IMR-90 (cell line): Measurements from ENCODE around the gene FAIM2. TPM values are rescaled to one million over a fixed set of nuclear protein-coding genes. Genes with fewer than 3 reads are reported as not detected.
A peak's percentile ranks its signal among the peaks of the same experiment; 100 is the strongest.

ENCODE experiments used
- ATAC-seq: fragments of 200-7000 bp; cut with Tn5 transposase; 2 replicates; pipeline ENCODE4 v1.9.1; 2020; ENCODE audit warnings: low read depth, mild to moderate bottlenecking, moderate library complexity
- BruUV-seq: library from RNA; stranded (reverse); fragments of 400-500 nt; replicated peaks from 2 replicates; lab custom pipeline; 2021; lab: Mats Ljungman, UMichigan
- CTCF ChIA-PET: fragments of 300-600 bp; formaldehyde crosslinking; extraction: SDS; loops from one replicate; lab custom pipeline; 2021; ENCODE audit warnings: antibody characterized with exemption; lab: Yijun Ruan, JAX
- POLR2A ChIA-PET: fragments of 300-600 bp; sonication (Branson Sonifier 250); formaldehyde crosslinking; loops from one replicate; lab custom pipeline; 2022; ENCODE audit warnings: antibody characterized with exemption; ENCODE audit not compliant: unreplicated experiment; lab: Charles Lee
- DNase-seq: peaks from one replicate; pipeline ENCODE4 v3.0.0; 2013
- H2AFZ ChIP-seq: replicated peaks from 2 replicates; pipeline ENCODE3; 2013; ENCODE audit warnings: low read length, mild to moderate bottlenecking; ENCODE audit not compliant: poor library complexity
- H2AK5ac ChIP-seq: 2 replicates; pipeline ENCODE4 v1.6.1; 2013; ENCODE audit warnings: low read depth, low read length, inconsistent platforms
- H2AK9ac ChIP-seq: replicated peaks from 2 replicates; pipeline ENCODE3; 2013; ENCODE audit warnings: mild to moderate bottlenecking, low read depth, low read length, moderate library complexity; ENCODE audit not compliant: poor library complexity
- H2BK120ac ChIP-seq: 2 replicates; pipeline ENCODE4 v1.6.1; 2013; ENCODE audit warnings: low read depth, low read length, inconsistent platforms
- H2BK15ac ChIP-seq: 3 replicates; pipeline ENCODE4 v1.6.1; 2013; ENCODE audit warnings: low read depth, low read length, inconsistent platforms
- H2BK20ac ChIP-seq: 2 replicates; pipeline ENCODE4 v1.6.1; 2013; ENCODE audit warnings: low read depth, mild to moderate bottlenecking, inconsistent platforms, low read length, moderate library complexity
- H2BK5ac ChIP-seq: 2 replicates; pipeline ENCODE4 v1.6.1; 2013; ENCODE audit warnings: mild to moderate bottlenecking, low read depth, low read length, inconsistent platforms; ENCODE audit not compliant: poor library complexity, severe bottlenecking
- H3K14ac ChIP-seq: replicated peaks from 2 replicates; pipeline ENCODE4 v1.6.1; 2013; ENCODE audit warnings: low read depth, low read length, inconsistent platforms
- H3K18ac ChIP-seq: 2 replicates; pipeline ENCODE4 v1.6.1; 2013; ENCODE audit warnings: low read depth, low read length, control low read depth
- H3K23ac ChIP-seq: 2 replicates; pipeline ENCODE4 v1.6.1; 2013; ENCODE audit warnings: low read depth, low read length, inconsistent platforms
- H3K27ac ChIP-seq: 2 replicates; pipeline ENCODE4 v1.5.1; 2013; ENCODE audit warnings: mild to moderate bottlenecking, control low read depth, low read length; ENCODE audit not compliant: insufficient read depth
- H3K27me3 ChIP-seq: 2 replicates; pipeline ENCODE4 v1.6.1; 2013; ENCODE audit warnings: low read length; ENCODE audit not compliant: control insufficient read depth, insufficient read depth
- H3K36me3 ChIP-seq: 2 replicates; pipeline ENCODE4 v1.6.1; 2013; ENCODE audit warnings: low read length, mixed read lengths; ENCODE audit not compliant: control insufficient read depth, insufficient read depth
- H3K4ac ChIP-seq: 2 replicates; pipeline ENCODE4 v1.6.1; 2013; ENCODE audit warnings: low read depth, low read length, inconsistent platforms
- H3K4me1 ChIP-seq: 2 replicates; pipeline ENCODE4 v1.6.1; 2013; ENCODE audit warnings: low read length, mixed read lengths; ENCODE audit not compliant: control insufficient read depth, insufficient read depth
- H3K4me2 ChIP-seq: 2 replicates; pipeline ENCODE4 v1.6.1; 2013; ENCODE audit warnings: low read depth, mild to moderate bottlenecking, control low read depth, low read length, moderate library complexity
- H3K4me3 ChIP-seq: 2 replicates; pipeline ENCODE4 v1.5.1; 2013; ENCODE audit warnings: low read depth, mild to moderate bottlenecking, control low read depth, low read length, moderate library complexity; ENCODE audit not compliant: insufficient read depth
- H3K56ac ChIP-seq: 2 replicates; pipeline ENCODE4 v1.6.1; 2013; ENCODE audit warnings: low read length, inconsistent platforms; ENCODE audit not compliant: insufficient read depth; ENCODE audit errors: extremely low read depth
- H3K79me1 ChIP-seq, 2 experiments: 2 replicates each; pipeline ENCODE4 v1.6.1; 2013; ENCODE audit warnings: low read length in 2 of 2, inconsistent platforms in 1 of 2, low read depth in 1 of 2
- H3K9ac ChIP-seq: 2 replicates; pipeline ENCODE4 v1.6.1; 2013; ENCODE audit warnings: low read depth, low read length, control low read depth
- H3K9me1 ChIP-seq: 2 replicates; pipeline ENCODE4 v1.6.1; 2013; ENCODE audit warnings: low read length, inconsistent platforms; ENCODE audit not compliant: insufficient read depth
- H3K9me3 ChIP-seq: 2 replicates; pipeline ENCODE4 v1.6.1; 2013; ENCODE audit warnings: low read length; ENCODE audit not compliant: control insufficient read depth, insufficient read depth
- H4K20me1 ChIP-seq: 2 replicates; pipeline ENCODE4 v1.6.1; 2013; ENCODE audit warnings: low read length, inconsistent platforms; ENCODE audit not compliant: insufficient read depth
- H4K5ac ChIP-seq: 2 replicates; pipeline ENCODE4 v1.6.1; 2013; ENCODE audit warnings: mild to moderate bottlenecking, low read depth, low read length, control low read depth
- H4K8ac ChIP-seq, 2 experiments: 2 replicates each; pipeline ENCODE4 v1.6.1; 2013; ENCODE audit warnings: low read depth in 2 of 2, low read length in 2 of 2, control low read depth in 1 of 2, inconsistent platforms in 1 of 2
- H4K91ac ChIP-seq: 2 replicates; pipeline ENCODE4 v1.6.1; 2013; ENCODE audit warnings: low read depth, low read length, inconsistent platforms; ENCODE audit not compliant: insufficient read depth
- CEBPB ChIP-seq: IDR thresholded peaks from 2 replicates; pipeline ENCODE4 v1.6.1; 2012; ENCODE audit warnings: low read depth, low read length, improper control_type of control experiment
- CHD1 ChIP-seq: IDR thresholded peaks from 2 replicates; pipeline ENCODE4 v1.6.1; 2012; ENCODE audit warnings: low read depth, low read length, improper control_type of control experiment
- FOS ChIP-seq: fragments of 150-350 bp; IDR thresholded peaks from 2 replicates; pipeline ENCODE4 v1.6.1; 2016; ENCODE audit warnings: low read depth, low read length
- MAFK ChIP-seq: IDR thresholded peaks from 2 replicates; pipeline ENCODE4 v1.6.1; 2012; ENCODE audit warnings: low read depth, low read length, improper control_type of control experiment
- MAZ ChIP-seq: IDR thresholded peaks from 2 replicates; pipeline ENCODE4 v1.6.1; 2012; ENCODE audit warnings: low read depth, mild to moderate bottlenecking, low read length, improper control_type of control experiment, moderate library complexity, borderline replicate concordance
- MXI1 ChIP-seq: IDR thresholded peaks from 2 replicates; pipeline ENCODE4 v1.6.1; 2012; ENCODE audit warnings: low read depth, mild to moderate bottlenecking, low read length, moderate library complexity, borderline replicate concordance
- POLR2A ChIP-seq: IDR thresholded peaks from 2 replicates; pipeline ENCODE4 v1.6.1; 2012; ENCODE audit warnings: mild to moderate bottlenecking, low read depth, low read length
- RAD21 ChIP-seq: IDR thresholded peaks from 2 replicates; pipeline ENCODE4 v1.6.1; 2012; ENCODE audit warnings: low read length, improper control_type of control experiment
- RCOR1 ChIP-seq: IDR thresholded peaks from 2 replicates; pipeline ENCODE4 v1.6.1; 2012; ENCODE audit warnings: mild to moderate bottlenecking, low read length, improper control_type of control experiment; ENCODE audit not compliant: insufficient replicate concordance
- RFX5 ChIP-seq: IDR thresholded peaks from 2 replicates; pipeline ENCODE4 v1.8.0; 2012; ENCODE audit warnings: low read depth, mild to moderate bottlenecking, low read length, moderate library complexity
- SMC3 ChIP-seq: fragments of 150-350 bp; IDR thresholded peaks from 2 replicates; pipeline ENCODE4 v1.6.1; 2016; ENCODE audit warnings: low read depth, mild to moderate bottlenecking, antibody characterized with exemption, low read length, moderate library complexity
- WGBS, 2 experiments: methylation state at CpG; one replicate each; pipeline versions ENCODE4 v1.1.5 to v1.1.7; 2013; ENCODE audit warnings: missing lambda C conversion rate in 2 of 2; ENCODE audit not compliant: insufficient read length in 1 of 2; ENCODE audit errors: extremely low coverage in 2 of 2; 5-methylcytosine and 5-hydroxymethylcytosine counted together
- dilution Hi-C: fragments of 300-500 bp; cut with HindIII; formaldehyde crosslinking; loops from one replicate; pipeline ENCODE4 v1.14.3; 2018; ENCODE audit warnings: low sequenced_read_pairs; ENCODE audit not compliant: unreplicated experiment
- in situ Hi-C: fragments of 300-500 bp; cut with MboI; formaldehyde crosslinking; loops from 3 replicates; pipeline ENCODE4 v1.14.3; 2019; ENCODE audit warnings: low sequenced_read_pairs, inconsistent platforms, mixed read lengths
- intact Hi-C: fragments of 100-400 bp; cut with micrococcal nuclease; formaldehyde crosslinking; loops from 2 replicates; pipeline ENCODE4 v1.10.0; 2022
- polyA plus RNA-seq, 3 experiments: library from polyadenylated mRNA; depleted of rRNA; stranded (reverse); fragments of >200 nt; gene quantifications; 2 replicates each; pipeline ENCODE4 v1.2.3, GENCODE V29; 2012; ENCODE audit warnings: low replicate concordance in 1 of 3
- total RNA-seq: library from RNA; depleted of rRNA; stranded (reverse); fragments of >200 nt; gene quantifications from 2 replicates; pipeline ENCODE4 v1.2.3, GENCODE V29; 2012
- TF ChIP-seq, protein P1 (sequence below): conservative IDR thresholded peaks from 2 replicates; pipeline ENCODE4 v1.5.1; 2012; ENCODE audit warnings: mild to moderate bottlenecking, low read depth, low read length, improper control_type of control experiment
- TF ChIP-seq, protein P2 (sequence below): fragments of 150-350 bp; IDR thresholded peaks from 2 replicates; pipeline ENCODE4 v1.6.1; 2017; ENCODE audit warnings: mild to moderate bottlenecking, antibody characterized with exemption, low read length, low read depth
- TF ChIP-seq, protein P3 (sequence below): fragments of 150-350 bp; IDR thresholded peaks from 2 replicates; pipeline ENCODE4 v1.6.1; 2016; ENCODE audit warnings: low read depth, mild to moderate bottlenecking, low read length, moderate library complexity, borderline replicate concordance

The FAIM2 gene
- total and polyA plus RNA-seq, 2 of the 4 experiments (the other 2 are of a cell fraction): 0.72 to 5.3 TPM

DNA sequence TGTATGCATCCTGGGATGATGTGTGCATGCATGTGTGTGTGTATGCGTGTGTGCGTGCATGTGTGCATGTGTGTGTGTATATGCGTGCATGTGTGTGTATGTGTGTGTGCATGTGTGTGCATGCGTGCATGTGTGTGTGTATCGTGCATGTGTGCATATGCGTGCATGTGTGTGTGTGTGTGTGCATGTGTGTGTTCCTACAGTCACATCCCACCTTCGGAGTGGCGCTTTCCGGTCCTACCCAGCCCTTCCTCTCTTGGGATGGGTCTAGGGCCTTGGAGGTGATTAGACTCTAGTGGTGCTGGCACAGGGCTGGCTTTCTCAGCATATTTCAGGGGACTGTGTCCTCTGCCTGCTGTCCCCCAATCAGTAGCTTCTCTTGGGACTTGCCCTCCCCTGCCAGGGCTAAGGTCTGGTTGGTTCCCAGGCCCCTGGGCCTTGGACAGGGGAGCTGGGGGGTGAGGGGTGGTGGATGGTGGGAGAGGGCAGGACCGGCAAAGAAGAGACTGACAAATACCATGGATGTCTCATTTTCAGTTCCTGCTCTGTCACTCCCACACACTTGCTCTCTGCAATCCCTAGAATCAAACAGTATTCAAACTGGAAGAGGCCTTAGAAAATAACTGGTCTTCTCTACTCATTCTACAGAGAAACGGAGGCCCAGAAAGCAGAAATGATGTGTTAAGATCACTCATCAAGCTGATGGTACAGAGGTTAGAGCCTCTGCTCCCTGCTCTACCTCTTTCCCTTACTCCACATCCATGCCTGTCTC, 21.9 kb upstream of the FAIM2 start:
- dilution Hi-C loops (no loop called here), in situ Hi-C loops (no loop called here), intact Hi-C loops (no loop called here)
- H3K27me3 ChIP-seq: no peaks in the 10 kb centered on the region; the same call in 1 of the 2 replicates
- H3K4me1 ChIP-seq: no peaks in the 10 kb centered on the region
- no peak overlapping the region for H2AK5ac ChIP-seq
- H3K9ac ChIP-seq: no peak overlapping the region
- BruUV-seq: no TSS peak
- DNase-seq (no peak), ATAC-seq (no peak)
- no peaks in the 10 kb centered on the region for H4K20me1 ChIP-seq
- CTCF ChIA-PET: no interaction called here
- H3K4me2 ChIP-seq: no peak overlapping the region
- peak overlapping the region; percentile 14 for H2AFZ ChIP-seq
- no peak overlapping the region for H4K91ac ChIP-seq
- H2BK5ac ChIP-seq: no peak overlapping the region
- no peak overlapping the region for H2BK120ac ChIP-seq
- no peak overlapping the region for H3K18ac ChIP-seq
- H3K14ac ChIP-seq: no peak overlapping the region
- H4K8ac ChIP-seq: no peak overlapping the region
- no peak overlapping the region for H2AK9ac ChIP-seq
- 94% methylated on average over 6 of the region's 11 CpGs; no CpG with 5 or more reads in 1 of the 2 experiments for WGBS, 2 experiments
- peaks cover 7% of the 10 kb centered on the region; the same call in 1 of the 2 replicates for H3K9me1 ChIP-seq
- no peaks in the 10 kb centered on the region for H3K36me3 ChIP-seq
- no peak overlapping the region for H3K4ac ChIP-seq
- H3K4me3 ChIP-seq: no peak overlapping the region
- H3K23ac ChIP-seq: no peak overlapping the region
- H3K27ac ChIP-seq: no peak overlapping the region
- no peak overlapping the region for H2BK20ac ChIP-seq
- TF ChIP-seq, protein P1, sequence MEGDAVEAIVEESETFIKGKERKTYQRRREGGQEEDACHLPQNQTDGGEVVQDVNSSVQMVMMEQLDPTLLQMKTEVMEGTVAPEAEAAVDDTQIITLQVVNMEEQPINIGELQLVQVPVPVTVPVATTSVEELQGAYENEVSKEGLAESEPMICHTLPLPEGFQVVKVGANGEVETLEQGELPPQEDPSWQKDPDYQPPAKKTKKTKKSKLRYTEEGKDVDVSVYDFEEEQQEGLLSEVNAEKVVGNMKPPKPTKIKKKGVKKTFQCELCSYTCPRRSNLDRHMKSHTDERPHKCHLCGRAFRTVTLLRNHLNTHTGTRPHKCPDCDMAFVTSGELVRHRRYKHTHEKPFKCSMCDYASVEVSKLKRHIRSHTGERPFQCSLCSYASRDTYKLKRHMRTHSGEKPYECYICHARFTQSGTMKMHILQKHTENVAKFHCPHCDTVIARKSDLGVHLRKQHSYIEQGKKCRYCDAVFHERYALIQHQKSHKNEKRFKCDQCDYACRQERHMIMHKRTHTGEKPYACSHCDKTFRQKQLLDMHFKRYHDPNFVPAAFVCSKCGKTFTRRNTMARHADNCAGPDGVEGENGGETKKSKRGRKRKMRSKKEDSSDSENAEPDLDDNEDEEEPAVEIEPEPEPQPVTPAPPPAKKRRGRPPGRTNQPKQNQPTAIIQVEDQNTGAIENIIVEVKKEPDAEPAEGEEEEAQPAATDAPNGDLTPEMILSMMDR: no peak
- TF ChIP-seq CHD1: no peak
- TF ChIP-seq RFX5: no peak
- TF ChIP-seq, protein P2, sequence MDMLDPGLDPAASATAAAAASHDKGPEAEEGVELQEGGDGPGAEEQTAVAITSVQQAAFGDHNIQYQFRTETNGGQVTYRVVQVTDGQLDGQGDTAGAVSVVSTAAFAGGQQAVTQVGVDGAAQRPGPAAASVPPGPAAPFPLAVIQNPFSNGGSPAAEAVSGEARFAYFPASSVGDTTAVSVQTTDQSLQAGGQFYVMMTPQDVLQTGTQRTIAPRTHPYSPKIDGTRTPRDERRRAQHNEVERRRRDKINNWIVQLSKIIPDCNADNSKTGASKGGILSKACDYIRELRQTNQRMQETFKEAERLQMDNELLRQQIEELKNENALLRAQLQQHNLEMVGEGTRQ: no peak
- TF ChIP-seq POLR2A: no peak
- no peak for TF ChIP-seq MAFK
- no peak for TF ChIP-seq MAZ
- no peak for TF ChIP-seq SMC3
- TF ChIP-seq CEBPB: no peak
- no peak for TF ChIP-seq RCOR1
- TF ChIP-seq FOS: no peak
- no peak for TF ChIP-seq MXI1
- TF ChIP-seq RAD21: no peak
- TF ChIP-seq, protein P3, sequence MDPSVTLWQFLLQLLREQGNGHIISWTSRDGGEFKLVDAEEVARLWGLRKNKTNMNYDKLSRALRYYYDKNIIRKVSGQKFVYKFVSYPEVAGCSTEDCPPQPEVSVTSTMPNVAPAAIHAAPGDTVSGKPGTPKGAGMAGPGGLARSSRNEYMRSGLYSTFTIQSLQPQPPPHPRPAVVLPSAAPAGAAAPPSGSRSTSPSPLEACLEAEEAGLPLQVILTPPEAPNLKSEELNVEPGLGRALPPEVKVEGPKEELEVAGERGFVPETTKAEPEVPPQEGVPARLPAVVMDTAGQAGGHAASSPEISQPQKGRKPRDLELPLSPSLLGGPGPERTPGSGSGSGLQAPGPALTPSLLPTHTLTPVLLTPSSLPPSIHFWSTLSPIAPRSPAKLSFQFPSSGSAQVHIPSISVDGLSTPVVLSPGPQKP: no peak
- H4K5ac ChIP-seq: no peak overlapping the region
- H3K56ac ChIP-seq: no peak overlapping the region
- H3K79me1 ChIP-seq: no peaks in the 10 kb centered on the region; a peak in 1 of 4 replicates
- POLR2A ChIA-PET: no interaction called here
- no peak overlapping the region for H2BK15ac ChIP-seq
- H3K9me3 ChIP-seq: no peaks in the 10 kb centered on the region
